Fibroblast of skin of left quadriceps (primary cell): Measurements from ENCODE around the gene GABRA4.

ENCODE experiments used
- DNase-seq, 2 experiments: peaks; one replicate each; pipeline ENCODE4 v3.0.0-alpha.2; 2013; ENCODE audit warnings: low read depth in 2 of 2

Gene GABRA4

DNA sequence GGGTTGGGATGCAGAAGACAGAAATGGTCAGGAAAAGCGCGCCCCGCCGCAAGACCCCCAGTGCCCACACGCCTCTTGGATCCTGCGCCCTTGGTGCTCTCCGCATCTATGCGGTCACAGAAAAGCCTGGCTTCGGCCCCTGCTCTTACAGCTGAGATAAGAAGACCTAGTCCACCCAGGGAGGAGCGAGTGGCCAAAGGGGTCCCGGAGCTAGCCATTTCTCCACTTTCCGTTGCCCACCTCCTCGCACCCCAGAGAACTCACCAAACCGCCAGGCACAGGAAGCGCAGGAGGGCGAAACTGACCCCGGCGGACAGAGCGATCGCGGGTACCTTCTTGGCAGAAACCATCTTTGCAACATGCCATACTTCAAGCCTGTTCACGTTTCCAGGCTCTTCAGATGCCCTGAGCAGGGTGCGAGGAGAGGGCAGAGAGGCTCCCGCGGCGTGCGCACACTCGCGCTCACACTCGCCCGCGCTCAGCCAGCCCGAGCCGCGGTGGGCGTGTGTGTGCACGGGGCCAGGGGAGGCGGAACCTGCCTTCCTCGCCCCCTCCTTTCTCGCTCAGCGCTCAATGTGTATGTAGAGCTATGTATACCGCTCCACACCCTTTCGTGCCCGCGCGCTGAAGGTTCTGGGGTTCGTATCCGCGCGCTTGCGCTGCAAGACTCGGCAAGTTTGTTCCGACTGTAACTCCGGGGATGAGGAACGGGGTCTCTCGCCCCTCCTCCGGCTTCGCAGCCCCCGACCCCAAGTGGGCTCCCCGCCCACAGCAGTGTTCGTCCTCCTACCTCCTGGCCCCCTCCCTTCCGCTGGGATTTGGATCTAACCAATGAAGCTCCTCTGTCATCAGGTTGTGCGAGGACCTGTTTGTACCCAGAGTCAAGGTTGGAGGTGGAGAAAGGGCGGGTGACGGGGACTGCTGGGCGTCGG lies at the start of gene GABRA4:
Gene GABRA4 (minus strand): TSS at position 507 of the 932 bp plus-strand sequence. CDS start 157 bp downstream, at position 350.
- DNase-seq, result no peak

GRCh38 chr4:47040828-47041227 lies 47.4 kb upstream of the GABRA4 start:
- DNase-seq, result no peak

DNA sequence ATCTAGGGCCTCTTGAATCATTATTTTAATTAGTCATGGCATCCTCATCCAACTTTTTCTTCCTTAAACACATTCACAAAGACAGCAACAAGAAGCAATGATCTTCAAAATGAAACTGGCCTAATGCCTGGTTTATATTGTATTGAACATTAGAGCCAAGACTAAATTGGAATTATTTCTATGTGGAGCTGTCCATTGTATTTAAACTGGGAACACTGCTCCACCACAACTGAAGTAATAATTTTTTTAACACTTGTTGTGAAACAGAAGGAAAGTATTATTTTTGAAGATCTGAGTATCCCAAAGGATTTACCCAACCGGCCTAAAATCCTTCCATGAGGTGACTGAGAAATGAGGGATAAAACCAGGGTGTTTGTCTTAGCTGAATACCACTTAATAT lies 44.9 kb upstream of the GABRA4 start:
- DNase-seq, result no peak

DNA sequence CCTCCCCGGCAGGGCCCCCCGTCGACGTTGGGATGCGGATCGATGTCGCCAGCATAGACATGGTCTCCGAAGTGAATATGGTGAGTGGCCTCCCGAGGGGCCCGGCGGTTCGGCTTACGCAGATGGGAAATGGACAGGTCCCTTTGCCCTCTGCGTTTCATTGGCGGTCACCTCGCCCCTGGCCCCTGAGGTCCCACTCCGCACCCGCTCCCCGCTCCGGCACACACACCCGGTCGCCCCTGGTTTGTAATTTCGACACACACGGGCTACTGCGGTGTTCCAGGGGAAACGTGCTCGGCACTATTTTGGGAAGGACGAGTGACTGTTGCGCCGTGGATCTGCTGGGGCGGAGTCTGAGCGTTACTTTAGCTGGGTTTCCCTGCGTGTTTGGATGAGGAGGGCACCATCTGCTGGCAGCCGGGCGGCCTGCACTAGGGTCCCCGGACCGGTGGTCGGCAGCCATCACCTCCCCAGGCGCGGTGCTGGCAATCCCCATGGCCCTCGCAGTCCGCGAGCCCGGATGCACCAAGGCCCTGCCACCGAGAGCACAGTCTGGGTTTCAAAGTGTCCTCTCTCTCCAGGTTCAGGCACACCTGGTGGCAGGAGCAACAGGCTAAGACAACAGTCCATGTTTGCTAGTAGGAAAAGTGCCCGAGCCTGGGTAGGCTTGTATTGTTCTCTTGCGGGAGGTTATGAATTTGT lies 39.2 kb upstream of the GABRA4 start:
- no peak for DNase-seq

DNA sequence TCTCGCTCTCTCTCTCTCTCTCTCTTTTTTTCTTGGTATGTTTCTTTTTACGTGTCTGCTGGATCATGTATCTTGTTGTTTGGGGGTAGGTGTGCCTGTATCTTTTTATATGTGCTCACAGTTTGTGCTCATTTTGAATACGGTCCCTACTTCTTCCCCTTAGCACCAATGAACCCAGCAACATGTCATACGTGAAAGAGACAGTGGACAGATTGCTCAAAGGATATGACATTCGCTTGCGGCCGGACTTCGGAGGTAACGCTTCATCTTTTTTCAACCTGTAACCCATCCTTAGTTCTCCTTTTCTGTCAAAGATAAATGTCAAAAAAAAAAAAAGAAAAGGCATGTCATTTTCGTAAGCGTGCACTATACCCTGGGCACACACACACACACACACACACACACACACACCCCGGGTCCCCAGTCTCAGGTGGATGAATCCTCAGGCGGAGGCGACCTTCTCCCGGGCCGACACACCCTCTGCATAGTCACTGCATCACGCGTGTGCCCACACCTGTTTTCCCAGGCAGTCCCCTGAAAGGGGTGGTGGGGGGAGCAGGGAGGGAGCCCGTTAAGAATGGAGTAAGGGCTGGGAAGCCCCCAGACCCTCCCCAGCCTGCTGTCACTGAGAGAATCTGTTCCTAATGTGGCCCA lies 38.5 kb upstream of the GABRA4 start:
- DNase-seq, result no peak

GRCh38 chr4:47031011-47031678 lies 37.8 kb upstream of the GABRA4 start, which contains the start of gene GABRB1:
Gene GABRB1, plus strand, starts transcription at chr4:47031567.
- DNase-seq, result peak in 1 of 2 experiments; percentile 13

DNA sequence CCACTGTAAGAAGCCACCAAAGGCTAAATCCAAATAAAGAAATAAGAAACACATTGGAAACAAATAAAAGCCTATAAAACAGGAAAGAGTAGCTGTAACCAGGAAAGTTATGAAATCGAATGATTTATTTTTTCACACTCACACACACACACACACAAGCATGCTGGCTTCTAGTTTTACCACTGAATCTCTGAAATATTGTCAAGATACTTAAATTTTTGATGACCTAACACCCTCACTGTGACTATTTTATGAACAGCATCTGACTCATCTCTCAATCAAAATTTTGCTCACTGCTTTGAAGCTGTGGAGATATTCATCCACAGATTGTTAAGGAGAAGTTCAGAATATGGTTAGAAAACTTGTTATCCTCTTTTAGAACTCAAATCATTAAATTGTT lies 24.1 kb upstream of the GABRA4 start:
- no peak for DNase-seq

- no peak for DNase-seq
Observed at GRCh38 chr4:47017081-47017480, 23.7 kb upstream of the GABRA4 start.

- no peak for DNase-seq
Observed at GRCh38 chr4:47013373-47013772, 20.0 kb upstream of the GABRA4 start.

DNA sequence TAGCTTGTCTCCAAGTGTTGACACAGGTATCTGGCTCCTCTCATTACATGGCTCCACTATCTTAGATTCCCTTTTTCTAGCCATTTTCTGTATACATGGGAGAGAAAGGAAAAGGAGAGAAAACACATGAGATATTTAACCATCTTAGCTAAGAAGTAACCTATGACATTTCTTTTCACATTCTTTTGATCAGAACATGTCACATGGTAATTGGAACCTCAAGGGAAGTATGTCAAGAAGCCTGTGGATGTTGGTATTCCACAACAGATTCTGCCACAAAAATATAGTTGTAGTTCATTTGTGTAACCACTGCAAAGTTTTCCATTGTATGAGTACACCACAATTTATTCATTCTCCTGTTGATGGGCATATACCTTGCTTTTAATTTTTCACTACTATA lies 19.3 kb upstream of the GABRA4 start:
- no peak for DNase-seq

GRCh38 chr4:47010912-47011446 lies 17.6 kb upstream of the GABRA4 start:
- no peak for DNase-seq

GRCh38 chr4:47010347-47010911 lies 17.0 kb upstream of the GABRA4 start:
- DNase-seq, result no peak

DNA sequence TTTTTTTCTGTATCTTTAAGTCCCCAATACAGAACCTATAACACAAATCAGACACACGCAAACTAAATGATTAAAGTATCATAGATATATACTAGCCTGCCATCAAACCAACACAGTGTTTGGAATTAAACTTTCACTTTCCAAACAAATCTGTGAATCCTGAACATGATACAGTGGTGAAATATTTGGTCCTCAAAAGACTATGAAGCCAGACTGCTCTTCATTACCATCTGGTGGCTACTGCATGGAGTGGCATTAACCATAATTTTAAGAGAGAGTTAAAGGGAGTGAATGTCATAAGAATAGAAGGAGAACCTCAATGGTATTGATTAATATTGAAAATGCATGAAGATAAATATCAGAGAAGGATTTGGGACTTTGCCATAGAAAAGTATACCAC lies 9.2 kb upstream of the GABRA4 start:
- no peak for DNase-seq

GRCh38 chr4:47000406-47000805 lies 7.0 kb upstream of the GABRA4 start:
- no peak for DNase-seq

DNA sequence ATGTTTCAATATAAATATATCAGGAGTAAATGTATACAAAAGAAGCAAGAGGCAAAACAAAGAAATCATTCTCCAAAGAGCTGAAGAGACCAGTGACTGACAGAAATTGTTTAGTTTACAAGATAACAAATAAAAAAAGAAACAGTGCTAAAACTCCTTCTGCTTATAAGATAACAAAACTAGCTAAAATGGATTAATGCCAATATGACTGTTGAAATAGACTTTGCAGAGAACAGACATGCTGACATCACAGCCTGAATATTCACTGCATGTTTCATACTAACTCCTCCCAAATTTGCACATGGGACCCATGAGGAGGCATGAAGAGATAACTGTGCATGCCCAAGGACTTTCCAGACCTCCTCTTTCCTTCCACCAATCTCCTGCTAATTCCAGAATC lies 6.2 kb upstream of the GABRA4 start:
- DNase-seq, result no peak

DNA sequence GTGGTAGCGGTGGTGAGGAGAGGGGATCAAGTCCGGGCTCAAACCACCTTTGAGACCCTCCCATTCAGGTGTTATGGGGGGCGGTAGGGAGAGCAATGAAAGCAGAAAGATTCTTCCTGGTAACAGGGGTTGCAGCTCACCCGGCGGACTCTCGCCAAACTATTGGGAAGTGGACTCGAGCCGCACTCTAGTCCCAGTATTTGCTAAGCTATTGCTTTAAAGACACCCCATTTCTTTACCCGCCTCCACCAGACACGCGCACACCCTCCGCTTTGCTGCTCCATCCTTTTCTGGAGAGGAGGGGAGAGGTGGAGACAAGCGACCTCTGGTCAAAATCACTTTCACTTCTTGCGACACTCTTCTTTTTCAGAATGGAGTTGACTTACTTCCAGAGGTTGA lies 625 bp upstream of the GABRA4 start:
- no peak for DNase-seq

DNA sequence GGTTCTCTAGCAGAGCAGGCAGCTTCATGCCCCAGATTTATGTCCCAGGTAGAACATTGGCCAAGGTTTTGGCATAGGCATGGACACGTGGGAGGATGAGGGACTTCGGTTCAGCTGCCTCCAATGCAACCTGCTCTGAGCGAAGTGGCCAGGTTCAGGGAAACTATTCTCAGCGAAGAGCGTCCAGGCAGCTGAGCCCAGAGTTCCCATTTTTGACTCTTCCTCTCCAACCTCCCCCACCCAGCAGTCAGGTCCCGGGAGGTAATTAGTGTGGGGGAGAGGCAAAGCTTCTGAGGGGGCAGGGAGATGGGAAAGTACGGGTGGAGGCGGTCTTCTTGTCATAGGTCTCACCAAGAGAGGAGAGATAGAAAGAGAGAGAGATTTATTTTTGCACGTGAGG lies 1.0 kb downstream of the GABRA4 start:
- DNase-seq, result no peak

GRCh38 chr4:46986922-46987638 lies 6.3 kb downstream of the GABRA4 start:
- DNase-seq, result no peak

GRCh38 chr4:46984781-46985180 lies 8.6 kb downstream of the GABRA4 start:
- DNase-seq, result no peak

DNA sequence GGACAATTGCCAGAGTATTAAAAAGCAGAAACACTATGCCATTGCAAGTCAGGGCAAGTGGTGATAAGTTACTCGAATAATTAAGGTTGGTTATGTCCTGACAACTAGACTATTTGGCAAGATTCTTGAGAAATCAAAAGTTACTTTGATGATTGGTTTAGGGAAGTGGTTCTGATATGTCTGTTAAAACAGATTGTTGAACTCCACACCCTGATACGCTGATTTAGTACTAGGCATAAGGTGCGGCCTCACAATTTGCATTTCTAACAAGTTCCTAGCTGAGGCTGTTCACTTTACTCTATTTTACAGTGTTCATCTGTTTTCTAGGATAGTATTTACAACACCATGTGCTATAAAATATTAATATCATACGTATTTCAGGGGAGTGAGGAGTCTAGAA lies 12.5 kb downstream of the GABRA4 start:
- no peak for DNase-seq

- no peak for DNase-seq
Observed at GRCh38 chr4:46979726-46980125, 13.7 kb downstream of the GABRA4 start.
